Stimulated activated CD4-positive, alpha-beta T cell treated with anti-CD3 and anti-CD28 coated beads, Interleukin-2, amount 100 ng/mL, for 48 hours (primary cell): ENCODE measurements around the gene CLECL1.
"Not testable (repeated sequence)": the region's sequence is repeated elsewhere in the genome, so short reads cannot be mapped to it uniquely, and the experiment has no call there.

Experiments used
- DNase-seq, 2 donors: peaks; one replicate each; pipeline ENCODE4 v3.0.0-alpha.2; 2020

CLECL1 gene

GRCh38 chr12:9751204-9752144 lies 18.6 kb upstream of the CLECL1 start:
- no peak for DNase-seq

GRCh38 chr12:9750276-9751203 lies 17.6 kb upstream of the CLECL1 start:
- peak in 1 of 2 donors; percentile 54 for DNase-seq

GRCh38 chr12:9749640-9750039 lies 16.7 kb upstream of the CLECL1 start:
- DNase-seq, result no peak

GRCh38 chr12:9745199-9745598 lies 12.3 kb upstream of the CLECL1 start:
- no peak for DNase-seq

GRCh38 chr12:9742661-9743060 lies 9.8 kb upstream of the CLECL1 start:
- DNase-seq, result no peak

- DNase-seq, result no peak
Measured at GRCh38 chr12:9741726-9742125, 8.8 kb upstream of the CLECL1 start.

GRCh38 chr12:9740106-9740750 lies 7.3 kb upstream of the CLECL1 start:
- DNase-seq, result no peak

- not testable (repeated sequence) for DNase-seq
Measured at GRCh38 chr12:9739404-9740105, 6.7 kb upstream of the CLECL1 start.

- not testable (repeated sequence) for DNase-seq
Measured at GRCh38 chr12:9738905-9739304, 6.0 kb upstream of the CLECL1 start.

- no peak for DNase-seq
Measured at GRCh38 chr12:9736936-9737705, 4.2 kb upstream of the CLECL1 start.

GRCh38 chr12:9735601-9736000 lies 2.7 kb upstream of the CLECL1 start:
- DNase-seq, result no peak

GRCh38 chr12:9731797-9732196 lies 1.1 kb downstream of the CLECL1 start:
- DNase-seq, result no peak

GRCh38 chr12:9731393-9731792 lies 1.5 kb downstream of the CLECL1 start:
- no peak for DNase-seq

- no peak for DNase-seq
Measured at GRCh38 chr12:9730591-9730990, 2.3 kb downstream of the CLECL1 start.

GRCh38 chr12:9730011-9730410 lies 2.9 kb downstream of the CLECL1 start:
- no peak for DNase-seq

GRCh38 chr12:9729082-9729481 lies 3.8 kb downstream of the CLECL1 start:
- DNase-seq, result no peak

GRCh38 chr12:9727813-9728212 lies 5.1 kb downstream of the CLECL1 start:
- no peak for DNase-seq

GRCh38 chr12:9725213-9725870 lies 7.6 kb downstream of the CLECL1 start:
- no peak for DNase-seq

GRCh38 chr12:9724023-9724422 lies 8.9 kb downstream of the CLECL1 start:
- DNase-seq, result no peak

- DNase-seq, result no peak
Measured at GRCh38 chr12:9721394-9722092, 11.4 kb downstream of the CLECL1 start.
